Measurements from ENCODE around the gene ANXA3. TPM values are rescaled to one million over a fixed set of nuclear protein-coding genes. Genes with fewer than 3 reads are reported as not detected.

ANXA3 gene
- total RNA-seq, 1 experiment from 2014 or later, result 0.86 TPM

DNA sequence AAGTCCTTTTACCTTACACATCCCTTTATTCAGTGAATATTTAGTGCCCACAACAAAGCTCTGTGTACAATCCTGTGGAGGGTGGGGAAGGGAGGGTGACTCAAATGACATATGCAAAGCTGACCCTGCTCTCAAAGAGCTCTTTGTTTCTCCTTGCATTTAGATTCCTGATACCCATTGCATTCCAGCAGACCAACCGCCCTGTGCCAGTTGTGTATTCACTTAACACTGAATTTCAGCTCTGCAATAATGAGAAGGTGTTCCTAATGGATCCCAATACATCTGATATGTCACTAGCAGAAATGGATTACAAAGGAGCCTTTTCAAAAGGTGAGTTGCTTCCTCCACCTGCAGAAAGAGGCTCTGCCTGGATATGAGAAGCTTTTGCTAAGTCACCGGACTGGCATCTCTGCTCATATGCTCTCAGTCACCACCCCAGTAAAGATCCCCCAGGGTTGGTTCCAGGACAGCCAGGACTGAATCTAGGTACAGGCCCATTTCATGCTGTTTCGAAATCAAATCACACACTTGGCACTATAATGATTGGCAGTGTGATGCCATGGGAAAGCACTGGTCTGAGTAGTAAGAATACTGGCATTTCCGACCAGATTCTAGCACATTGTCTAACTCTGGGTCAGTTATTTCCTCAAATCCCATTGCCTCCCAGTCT, 17.1 kb upstream of the ANXA3 start:
- no peak overlapping the region for H3K4me3 ChIP-seq (ENCODE audit: low read depth, low read length, poor library complexity, severe bottlenecking)
- no peaks in the 10 kb centered on the region for H3K36me3 ChIP-seq (ENCODE audit: insufficient read depth, low read length, poor library complexity, severe bottlenecking)
- H3K27me3 ChIP-seq (replicated peaks; ENCODE audit: insufficient read depth, low read depth, low read length, poor library complexity), result no peaks in the 10 kb centered on the region
- H3K27ac ChIP-seq (ENCODE audit: low read depth, low read length, poor library complexity, severe bottlenecking), result no peak overlapping the region
- BruUV-seq (replicated peaks), result no TSS peak
- no peaks in the 10 kb centered on the region for H3K9me3 ChIP-seq (ENCODE audit: low read depth, low read length, poor library complexity, severe bottlenecking)
- intact Hi-C loops (cut with micrococcal nuclease; ENCODE audit: unreplicated experiment), result no loop called here
- ChIA-PET CTCF (no interaction called here), POLR2A (ENCODE audit: low non-redundant PET) (no interaction called here)
- DNase-seq (ENCODE audit: low spot score), result no peak
- TF ChIP-seq, protein P1, sequence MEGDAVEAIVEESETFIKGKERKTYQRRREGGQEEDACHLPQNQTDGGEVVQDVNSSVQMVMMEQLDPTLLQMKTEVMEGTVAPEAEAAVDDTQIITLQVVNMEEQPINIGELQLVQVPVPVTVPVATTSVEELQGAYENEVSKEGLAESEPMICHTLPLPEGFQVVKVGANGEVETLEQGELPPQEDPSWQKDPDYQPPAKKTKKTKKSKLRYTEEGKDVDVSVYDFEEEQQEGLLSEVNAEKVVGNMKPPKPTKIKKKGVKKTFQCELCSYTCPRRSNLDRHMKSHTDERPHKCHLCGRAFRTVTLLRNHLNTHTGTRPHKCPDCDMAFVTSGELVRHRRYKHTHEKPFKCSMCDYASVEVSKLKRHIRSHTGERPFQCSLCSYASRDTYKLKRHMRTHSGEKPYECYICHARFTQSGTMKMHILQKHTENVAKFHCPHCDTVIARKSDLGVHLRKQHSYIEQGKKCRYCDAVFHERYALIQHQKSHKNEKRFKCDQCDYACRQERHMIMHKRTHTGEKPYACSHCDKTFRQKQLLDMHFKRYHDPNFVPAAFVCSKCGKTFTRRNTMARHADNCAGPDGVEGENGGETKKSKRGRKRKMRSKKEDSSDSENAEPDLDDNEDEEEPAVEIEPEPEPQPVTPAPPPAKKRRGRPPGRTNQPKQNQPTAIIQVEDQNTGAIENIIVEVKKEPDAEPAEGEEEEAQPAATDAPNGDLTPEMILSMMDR (conservative IDR thresholded peaks at IDR 0.05; ENCODE audit: low read depth, low read length), result no peak
- no peak for TF ChIP-seq EZH2 (IDR thresholded peaks at IDR 0.05; ENCODE audit: borderline replicate concordance, low read depth, low read length, poor library complexity, severe bottlenecking)
- H3K4me1 ChIP-seq (ENCODE audit: insufficient read depth, low read length, poor library complexity, severe bottlenecking), result no peaks in the 10 kb centered on the region

DNA sequence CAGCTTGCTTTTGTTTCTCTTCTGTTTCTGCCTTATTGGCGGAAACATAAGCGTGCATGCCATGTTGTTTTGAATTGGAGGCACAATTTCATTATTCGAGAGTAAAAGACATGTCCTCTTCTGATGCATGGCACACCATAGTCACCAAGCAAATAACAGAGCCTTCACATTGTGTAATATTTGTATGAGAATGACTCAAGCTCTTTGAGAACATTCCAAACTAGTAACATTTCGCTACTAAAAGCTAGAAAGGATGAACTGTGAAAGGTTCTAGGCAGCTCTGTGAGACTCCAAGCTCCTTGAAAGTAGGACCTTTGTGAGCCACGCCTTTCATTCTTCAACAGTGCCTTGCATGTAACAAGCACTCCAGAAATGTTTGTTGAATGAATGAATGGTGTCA, 9.2 kb upstream of the ANXA3 start:
- Histone ChIP-seq H3K27me3 (replicated peaks; ENCODE audit: insufficient read depth, low read depth, low read length, poor library complexity) (no peaks in the 10 kb centered on the region), H3K36me3 (ENCODE audit: insufficient read depth, low read length, poor library complexity, severe bottlenecking) (no peaks in the 10 kb centered on the region), H3K9me3 (ENCODE audit: low read depth, low read length, poor library complexity, severe bottlenecking) (no peaks in the 10 kb centered on the region), H3K4me1 (ENCODE audit: insufficient read depth, low read length, poor library complexity, severe bottlenecking) (peaks cover 5% of the 10 kb centered on the region), H3K27ac (ENCODE audit: low read depth, low read length, poor library complexity, severe bottlenecking) (no peak overlapping the region), H3K4me3 (ENCODE audit: low read depth, low read length, poor library complexity, severe bottlenecking) (no peak overlapping the region)
- intact Hi-C loops (cut with micrococcal nuclease; ENCODE audit: unreplicated experiment), result no loop called here
- no peak for DNase-seq (ENCODE audit: low spot score)
- TF ChIP-seq, protein P1 (conservative IDR thresholded peaks at IDR 0.05; ENCODE audit: low read depth, low read length), result no peak
- no peak for TF ChIP-seq EZH2 (IDR thresholded peaks at IDR 0.05; ENCODE audit: borderline replicate concordance, low read depth, low read length, poor library complexity, severe bottlenecking)
- ChIA-PET CTCF (no interaction called here), POLR2A (ENCODE audit: low non-redundant PET) (no interaction called here)
- no TSS peak for BruUV-seq (replicated peaks)

DNA sequence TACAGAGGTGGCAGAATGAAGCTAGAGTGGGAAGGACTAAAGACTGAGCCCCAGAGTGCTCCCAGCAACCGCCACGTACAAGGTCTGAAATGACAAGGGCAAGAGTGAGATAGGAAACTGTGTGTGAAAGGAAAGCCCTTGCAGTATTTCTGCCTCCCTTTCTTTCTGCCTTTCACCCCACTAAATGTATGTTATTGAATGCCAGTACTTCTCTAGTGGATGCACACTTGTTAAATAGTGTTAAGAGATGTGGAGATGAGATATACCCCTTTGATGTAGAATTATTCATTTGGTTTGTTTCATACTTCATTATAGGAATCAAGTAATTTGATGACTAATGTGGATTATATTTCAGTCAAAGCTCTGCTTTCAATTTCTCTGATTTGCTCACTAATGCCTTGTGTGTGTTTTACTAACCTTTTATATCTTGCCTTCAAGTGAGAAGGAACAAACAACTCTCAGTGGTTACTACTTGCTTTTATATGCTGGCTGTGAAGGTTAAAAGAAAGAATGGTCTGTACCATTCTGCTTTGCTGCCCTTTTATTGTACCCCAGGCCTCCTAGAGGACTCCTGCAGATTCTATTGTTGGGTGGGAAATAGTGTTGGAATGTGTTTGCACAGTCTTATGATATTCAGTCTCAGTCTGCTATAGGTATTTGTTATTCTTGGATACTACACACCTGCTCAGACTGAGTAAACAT, 8.0 kb upstream of the ANXA3 start:
- no peak for DNase-seq (ENCODE audit: low spot score)
- no peak overlapping the region for H3K27ac ChIP-seq (ENCODE audit: low read depth, low read length, poor library complexity, severe bottlenecking)
- BruUV-seq (replicated peaks), result no TSS peak
- no peak for TF ChIP-seq EZH2 (IDR thresholded peaks at IDR 0.05; ENCODE audit: borderline replicate concordance, low read depth, low read length, poor library complexity, severe bottlenecking)
- TF ChIP-seq, protein P1 (conservative IDR thresholded peaks at IDR 0.05; ENCODE audit: low read depth, low read length), result no peak
- no peaks in the 10 kb centered on the region for H3K9me3 ChIP-seq (ENCODE audit: low read depth, low read length, poor library complexity, severe bottlenecking)
- H3K4me1 ChIP-seq (ENCODE audit: insufficient read depth, low read length, poor library complexity, severe bottlenecking), result peaks cover 5% of the 10 kb centered on the region
- intact Hi-C loops (cut with micrococcal nuclease; ENCODE audit: unreplicated experiment), result no loop called here
- no peaks in the 10 kb centered on the region for H3K27me3 ChIP-seq (replicated peaks; ENCODE audit: insufficient read depth, low read depth, low read length, poor library complexity)
- ChIA-PET POLR2A (ENCODE audit: low non-redundant PET) (no interaction called here), CTCF (no interaction called here)
- no peak overlapping the region for H3K4me3 ChIP-seq (ENCODE audit: low read depth, low read length, poor library complexity, severe bottlenecking)
- no peaks in the 10 kb centered on the region for H3K36me3 ChIP-seq (ENCODE audit: insufficient read depth, low read length, poor library complexity, severe bottlenecking)

Data from A673 (cell line).